ENCODE results near the gene HMCN2.

The HMCN2 gene

DNA sequence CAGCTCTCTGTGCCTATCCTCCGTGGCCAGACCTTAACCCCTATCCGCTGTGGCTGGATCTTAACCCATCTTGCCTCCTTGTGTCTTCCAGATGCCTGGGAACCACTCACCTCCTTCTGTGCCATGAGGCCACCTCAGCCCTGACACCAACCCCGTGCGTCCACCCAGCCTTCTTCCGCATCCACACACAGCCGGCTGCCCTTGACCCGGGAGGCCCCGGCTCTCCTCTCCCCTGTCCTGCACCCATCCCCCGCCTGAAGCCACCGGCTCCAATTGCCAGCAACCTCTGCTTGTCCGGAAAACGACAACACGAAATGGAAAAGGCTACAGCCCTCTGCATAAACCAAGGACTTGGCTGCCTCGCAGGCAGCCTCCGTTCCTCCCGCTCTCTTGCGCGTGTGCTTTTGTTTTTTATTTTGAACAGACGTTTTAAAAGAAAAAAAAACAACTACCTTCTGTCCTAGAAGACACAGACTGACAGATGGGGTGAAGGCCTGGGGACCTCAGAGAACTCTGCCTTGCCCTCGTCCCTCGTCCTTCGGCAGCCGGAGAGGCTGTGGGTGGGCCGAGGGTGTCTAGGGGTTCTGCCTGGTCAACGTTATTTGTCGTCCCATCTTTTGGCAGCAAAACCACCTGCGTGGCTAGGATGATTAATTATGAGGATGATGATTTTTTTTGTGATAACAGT, 32.5 kb upstream of the HMCN2 start:
- no peak overlapping the region for H3K4me3 ChIP-seq (ENCODE audit: control insufficient read depth, low read depth, low read length)
- DNase-seq (ENCODE audit: low read depth): no peak
- TF ChIP-seq, protein P1, sequence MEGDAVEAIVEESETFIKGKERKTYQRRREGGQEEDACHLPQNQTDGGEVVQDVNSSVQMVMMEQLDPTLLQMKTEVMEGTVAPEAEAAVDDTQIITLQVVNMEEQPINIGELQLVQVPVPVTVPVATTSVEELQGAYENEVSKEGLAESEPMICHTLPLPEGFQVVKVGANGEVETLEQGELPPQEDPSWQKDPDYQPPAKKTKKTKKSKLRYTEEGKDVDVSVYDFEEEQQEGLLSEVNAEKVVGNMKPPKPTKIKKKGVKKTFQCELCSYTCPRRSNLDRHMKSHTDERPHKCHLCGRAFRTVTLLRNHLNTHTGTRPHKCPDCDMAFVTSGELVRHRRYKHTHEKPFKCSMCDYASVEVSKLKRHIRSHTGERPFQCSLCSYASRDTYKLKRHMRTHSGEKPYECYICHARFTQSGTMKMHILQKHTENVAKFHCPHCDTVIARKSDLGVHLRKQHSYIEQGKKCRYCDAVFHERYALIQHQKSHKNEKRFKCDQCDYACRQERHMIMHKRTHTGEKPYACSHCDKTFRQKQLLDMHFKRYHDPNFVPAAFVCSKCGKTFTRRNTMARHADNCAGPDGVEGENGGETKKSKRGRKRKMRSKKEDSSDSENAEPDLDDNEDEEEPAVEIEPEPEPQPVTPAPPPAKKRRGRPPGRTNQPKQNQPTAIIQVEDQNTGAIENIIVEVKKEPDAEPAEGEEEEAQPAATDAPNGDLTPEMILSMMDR (IDR thresholded peaks at IDR 0.05; ENCODE audit: control insufficient read depth, insufficient read depth, low read depth, low read length, missing control alignments): no peak

DNA sequence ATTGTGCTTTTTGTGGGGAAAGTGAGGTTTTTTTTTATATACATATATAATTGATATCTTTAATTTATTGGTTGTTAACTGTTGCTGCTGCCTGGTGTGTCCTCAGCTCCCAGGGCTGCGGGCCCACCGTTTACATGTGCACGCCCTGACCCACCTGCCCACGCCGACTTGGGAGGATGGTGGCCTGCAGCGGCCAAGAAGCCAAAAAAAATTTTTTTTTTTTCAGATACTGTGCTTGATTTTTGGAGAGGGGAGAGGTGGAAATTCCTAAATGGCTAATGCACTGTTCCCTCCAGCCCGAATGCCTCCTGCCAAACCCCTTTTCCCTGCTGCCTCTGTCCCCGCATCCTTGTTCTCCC, 32.0 kb upstream of the HMCN2 start:
- no peak overlapping the region for H3K4me3 ChIP-seq (ENCODE audit: control insufficient read depth, low read depth, low read length)
- TF ChIP-seq, protein P1 (IDR thresholded peaks at IDR 0.05; ENCODE audit: control insufficient read depth, insufficient read depth, low read depth, low read length, missing control alignments): no peak
- no peak for DNase-seq (ENCODE audit: low read depth)

- TF ChIP-seq, protein P1 (IDR thresholded peaks at IDR 0.05; ENCODE audit: control insufficient read depth, insufficient read depth, low read depth, low read length, missing control alignments): no peak
These were observed 31.0 kb upstream of the HMCN2 start for GRCh38 chr9:130234340-130235260.

DNA sequence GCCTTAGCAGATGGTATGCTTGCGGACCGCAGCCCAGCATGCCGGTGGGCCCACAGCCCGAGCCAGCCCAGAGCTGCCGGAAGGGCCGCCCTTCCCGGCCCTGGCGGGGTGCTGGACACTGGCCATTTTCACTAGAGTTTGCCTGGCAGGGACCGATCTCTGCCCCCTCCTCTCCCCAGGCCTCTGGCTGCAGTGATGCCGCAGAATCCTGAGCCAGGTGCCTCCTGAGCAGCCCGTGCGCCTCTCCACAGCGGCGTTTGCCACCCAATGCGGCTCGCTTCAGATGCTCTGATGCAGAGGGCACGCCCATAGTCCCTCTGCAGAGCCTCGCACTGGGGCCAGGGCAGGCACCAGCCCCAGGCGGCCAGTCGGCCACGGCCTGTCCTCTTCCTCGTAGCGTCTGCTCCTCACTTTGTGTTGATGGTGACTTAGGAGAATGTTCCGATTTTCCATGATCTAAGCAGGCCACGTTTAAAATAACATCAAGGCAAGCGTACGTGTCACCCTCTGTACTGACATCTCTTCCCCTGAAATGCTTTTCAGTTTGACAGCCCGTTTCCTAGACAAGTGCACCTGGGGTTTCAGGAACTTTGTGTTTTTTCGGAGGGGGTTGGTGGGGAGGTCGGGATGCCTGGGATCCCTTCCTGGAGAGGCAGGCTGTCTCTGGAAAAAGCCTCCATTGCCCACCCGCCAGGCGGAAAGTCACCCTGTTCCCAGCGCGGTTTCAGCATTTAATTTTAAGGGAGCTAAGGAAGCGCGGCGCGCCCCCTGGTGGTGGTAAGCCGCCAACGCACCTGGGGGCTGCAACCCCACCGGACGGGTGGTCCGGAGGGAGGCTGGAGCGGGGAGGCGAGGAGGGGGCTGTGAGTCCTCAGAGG, 29.8 kb upstream of the HMCN2 start:
- TF ChIP-seq, protein P1 (IDR thresholded peaks at IDR 0.05; ENCODE audit: control insufficient read depth, insufficient read depth, low read depth, low read length, missing control alignments): peak; percentile 97
- DNase-seq (ENCODE audit: low read depth): no peak
- H3K4me3 ChIP-seq (ENCODE audit: control insufficient read depth, low read depth, low read length): no peak overlapping the region

More at GRCh38 chr9:130234340-130235260, 31.0 kb upstream of the HMCN2 start:
- no peak overlapping the region for H3K4me3 ChIP-seq (ENCODE audit: control insufficient read depth, low read depth, low read length)
- DNase-seq (ENCODE audit: low read depth): no peak

DNA sequence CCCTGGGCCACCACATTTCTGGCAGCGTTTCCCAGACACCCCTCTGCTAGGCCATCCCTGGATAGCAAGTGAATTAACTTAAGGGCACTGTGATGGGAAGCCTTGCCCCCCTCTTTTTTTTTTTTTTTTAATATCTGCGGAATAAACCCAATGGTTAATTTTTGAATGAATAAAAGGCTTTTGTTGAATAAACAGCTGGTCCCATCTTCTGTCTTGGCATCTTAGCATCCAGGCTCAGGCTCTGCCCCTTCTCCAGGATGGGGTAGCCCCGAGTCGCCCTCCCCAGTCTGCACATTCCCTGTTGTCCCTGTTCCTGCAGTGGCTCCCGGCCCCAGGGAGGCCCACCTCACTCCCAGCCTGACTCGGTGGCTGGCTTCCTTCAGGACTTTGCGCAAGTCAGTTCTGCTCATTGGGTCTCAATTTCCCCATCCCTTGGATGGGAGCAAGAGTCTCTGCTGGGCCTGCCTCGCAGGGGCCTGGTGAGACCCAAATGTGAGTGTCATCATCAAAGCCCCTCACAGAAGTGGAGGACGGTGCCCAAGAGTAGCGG, 29.0 kb upstream of the HMCN2 start:
- TF ChIP-seq, protein P1 (IDR thresholded peaks at IDR 0.05; ENCODE audit: control insufficient read depth, insufficient read depth, low read depth, low read length, missing control alignments): no peak
- DNase-seq (ENCODE audit: low read depth): no peak
- no peak overlapping the region for H3K4me3 ChIP-seq (ENCODE audit: control insufficient read depth, low read depth, low read length)

DNA sequence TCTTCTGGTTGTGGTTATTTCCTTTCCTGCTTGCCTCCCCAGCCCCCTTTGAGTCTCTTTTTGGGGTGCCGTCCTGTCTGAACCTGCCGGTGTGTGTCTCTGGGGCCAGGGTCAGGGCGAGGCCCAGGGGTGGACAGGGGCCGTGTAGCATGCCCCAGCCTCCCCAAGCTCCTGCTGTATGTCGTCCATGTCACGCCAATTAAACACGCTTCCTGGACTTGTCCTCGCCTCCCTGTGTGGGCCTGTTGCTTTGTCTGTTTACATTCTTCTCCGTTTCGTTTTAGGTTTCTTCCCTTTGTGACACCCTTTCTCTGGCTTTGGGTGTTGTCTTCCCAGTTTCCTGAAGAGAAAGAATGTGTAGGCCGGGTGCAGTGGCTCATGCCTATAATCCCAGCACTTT, 28.5 kb upstream of the HMCN2 start:
- DNase-seq (ENCODE audit: low read depth): no peak
- TF ChIP-seq, protein P1 (IDR thresholded peaks at IDR 0.05; ENCODE audit: control insufficient read depth, insufficient read depth, low read depth, low read length, missing control alignments): no peak
- H3K4me3 ChIP-seq (ENCODE audit: control insufficient read depth, low read depth, low read length): no peak overlapping the region
